Ishikawa (cell line): ENCODE results near the gene VRK3.

Experiments used
- CEBPB ChIP-seq: IDR thresholded peaks from 2 replicates; pipeline ENCODE4 v1.6.1; 2012
- CREB1 ChIP-seq: IDR thresholded peaks from 2 replicates; pipeline ENCODE4 v1.6.1; 2012; ENCODE audit warnings: low read depth
- EGR1 ChIP-seq: IDR thresholded peaks from 2 replicates; pipeline ENCODE4 v1.6.1; 2012
- EP300 ChIP-seq: IDR thresholded peaks from 2 replicates; pipeline ENCODE4 v1.6.1; 2012; ENCODE audit warnings: borderline replicate concordance
- FOXM1 ChIP-seq: IDR thresholded peaks from 2 replicates; pipeline ENCODE4 v1.6.1; 2012; ENCODE audit warnings: low read depth, borderline replicate concordance
- MAX ChIP-seq: IDR thresholded peaks from 2 replicates; pipeline ENCODE4 v1.6.1; 2012
- NFIC ChIP-seq: IDR thresholded peaks from 2 replicates; pipeline ENCODE4 v1.6.1; 2012
- RAD21 ChIP-seq: IDR thresholded peaks from 2 replicates; pipeline ENCODE4 v1.6.1; 2012; ENCODE audit warnings: low read depth
- TAF1 ChIP-seq: IDR thresholded peaks from 2 replicates; pipeline ENCODE4 v1.6.1; 2012; ENCODE audit warnings: low read depth, mild to moderate bottlenecking
- TCF12 ChIP-seq: IDR thresholded peaks from 2 replicates; pipeline ENCODE4 v1.6.1; 2012; ENCODE audit warnings: low read depth
- TEAD4 ChIP-seq: IDR thresholded peaks from 2 replicates; pipeline ENCODE4 v1.6.1; 2012
- USF1 ChIP-seq: IDR thresholded peaks from 2 replicates; pipeline ENCODE4 v1.6.1; 2012
- YY1 ChIP-seq: IDR thresholded peaks from 2 replicates; pipeline ENCODE4 v1.6.1; 2012; ENCODE audit warnings: low read depth
- ZBTB7A ChIP-seq: IDR thresholded peaks from 2 replicates; pipeline ENCODE4 v1.6.1; 2012; ENCODE audit warnings: low read depth
- TF ChIP-seq, protein P1 (sequence below): IDR thresholded peaks from 2 replicates; pipeline ENCODE4 v1.6.1; 2012; ENCODE audit warnings: low read depth, mild to moderate bottlenecking

Gene VRK3

GRCh38 chr19:49951806-49952478, 73.2 kb downstream of the VRK3 start:
- TF ChIP-seq NFIC (no peak), CREB1 (no peak), TEAD4 (no peak), ZBTB7A (no peak), TCF12 (no peak), FOXM1 (no peak), EP300 (no peak), RAD21 (no peak), USF1 (no peak), EGR1 (no peak), MAX (no peak), YY1 (no peak), TAF1 (no peak), CEBPB (no peak)
- TF ChIP-seq, protein P1, sequence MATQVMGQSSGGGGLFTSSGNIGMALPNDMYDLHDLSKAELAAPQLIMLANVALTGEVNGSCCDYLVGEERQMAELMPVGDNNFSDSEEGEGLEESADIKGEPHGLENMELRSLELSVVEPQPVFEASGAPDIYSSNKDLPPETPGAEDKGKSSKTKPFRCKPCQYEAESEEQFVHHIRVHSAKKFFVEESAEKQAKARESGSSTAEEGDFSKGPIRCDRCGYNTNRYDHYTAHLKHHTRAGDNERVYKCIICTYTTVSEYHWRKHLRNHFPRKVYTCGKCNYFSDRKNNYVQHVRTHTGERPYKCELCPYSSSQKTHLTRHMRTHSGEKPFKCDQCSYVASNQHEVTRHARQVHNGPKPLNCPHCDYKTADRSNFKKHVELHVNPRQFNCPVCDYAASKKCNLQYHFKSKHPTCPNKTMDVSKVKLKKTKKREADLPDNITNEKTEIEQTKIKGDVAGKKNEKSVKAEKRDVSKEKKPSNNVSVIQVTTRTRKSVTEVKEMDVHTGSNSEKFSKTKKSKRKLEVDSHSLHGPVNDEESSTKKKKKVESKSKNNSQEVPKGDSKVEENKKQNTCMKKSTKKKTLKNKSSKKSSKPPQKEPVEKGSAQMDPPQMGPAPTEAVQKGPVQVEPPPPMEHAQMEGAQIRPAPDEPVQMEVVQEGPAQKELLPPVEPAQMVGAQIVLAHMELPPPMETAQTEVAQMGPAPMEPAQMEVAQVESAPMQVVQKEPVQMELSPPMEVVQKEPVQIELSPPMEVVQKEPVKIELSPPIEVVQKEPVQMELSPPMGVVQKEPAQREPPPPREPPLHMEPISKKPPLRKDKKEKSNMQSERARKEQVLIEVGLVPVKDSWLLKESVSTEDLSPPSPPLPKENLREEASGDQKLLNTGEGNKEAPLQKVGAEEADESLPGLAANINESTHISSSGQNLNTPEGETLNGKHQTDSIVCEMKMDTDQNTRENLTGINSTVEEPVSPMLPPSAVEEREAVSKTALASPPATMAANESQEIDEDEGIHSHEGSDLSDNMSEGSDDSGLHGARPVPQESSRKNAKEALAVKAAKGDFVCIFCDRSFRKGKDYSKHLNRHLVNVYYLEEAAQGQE, result no peak

DNA sequence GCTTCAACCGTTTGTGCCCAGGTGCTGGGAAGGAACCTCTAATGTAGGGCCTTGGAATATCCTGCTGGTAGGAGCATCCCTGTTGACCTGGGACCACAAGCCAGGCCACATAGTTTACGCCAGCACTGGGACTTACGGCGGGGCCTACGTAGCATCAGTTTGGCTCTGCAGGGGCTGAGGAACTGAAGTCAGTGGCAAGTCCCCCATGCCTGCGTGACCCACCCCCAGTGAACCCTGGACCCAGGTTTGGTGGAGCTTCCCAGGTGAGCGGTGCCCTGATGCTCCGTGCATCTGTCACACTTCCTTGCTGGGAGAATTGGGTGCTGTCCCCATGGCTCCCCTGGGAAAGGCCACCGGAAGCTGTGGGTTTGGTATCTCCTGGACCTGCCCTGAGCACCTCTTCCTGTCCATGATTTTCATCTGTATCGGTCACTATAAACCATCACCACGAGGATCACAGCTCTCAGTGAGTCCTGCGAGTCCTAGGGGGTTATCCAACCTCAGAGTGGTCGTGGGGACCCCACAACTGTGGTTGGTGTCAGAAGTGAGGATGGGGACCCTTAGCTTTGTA, 74.1 kb downstream of the VRK3 start:
- no peak for TF ChIP-seq CEBPB
- TF ChIP-seq FOXM1, result no peak
- no peak for TF ChIP-seq YY1
- no peak for TF ChIP-seq NFIC
- no peak for TF ChIP-seq ZBTB7A
- TF ChIP-seq EGR1, result no peak
- no peak for TF ChIP-seq TAF1
- TF ChIP-seq CREB1, result no peak
- TF ChIP-seq, protein P1, result no peak
- no peak for TF ChIP-seq MAX
- no peak for TF ChIP-seq EP300
- TF ChIP-seq TCF12, result no peak
- no peak for TF ChIP-seq TEAD4
- no peak for TF ChIP-seq RAD21
- no peak for TF ChIP-seq USF1

DNA sequence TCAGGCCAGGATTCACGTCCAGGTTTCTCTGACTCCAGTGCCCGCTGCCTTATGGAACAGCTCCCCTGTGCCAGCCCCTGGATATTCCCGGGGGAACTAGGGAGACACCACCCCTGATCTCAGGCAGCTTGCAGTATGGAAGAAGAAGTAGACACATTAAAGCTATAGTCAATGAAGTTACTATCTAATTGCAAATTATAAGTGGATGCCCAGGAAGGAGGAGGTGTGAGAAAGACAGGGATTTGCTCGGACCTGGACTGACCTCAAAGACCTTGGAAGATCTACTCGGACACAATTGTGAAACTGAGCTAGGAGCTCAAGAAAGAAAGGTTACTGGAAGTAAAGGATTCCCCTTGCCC, 74.6 kb downstream of the VRK3 start:
- TF ChIP-seq YY1 (no peak), NFIC (no peak), ZBTB7A (no peak), TEAD4 (no peak), RAD21 (no peak), CEBPB (no peak), EP300 (no peak), TCF12 (no peak), FOXM1 (no peak), EGR1 (no peak), MAX (no peak), CREB1 (no peak), USF1 (no peak)
- TF ChIP-seq, protein P1, result no peak
